HEK293 (cell line): ENCODE results near the gene TBCCD1.

Experiments
- GLIS1 ChIP-seq: fragments of 450-650 bp; formaldehyde crosslinking; IDR thresholded peaks from 2 replicates; pipeline ENCODE4 v1.5.1; 2016; ENCODE audit warnings: missing biosample characterization, missing genetic modification characterization
- HOXA7 ChIP-seq: sonication (generic); formaldehyde crosslinking; IDR thresholded peaks from 2 replicates; pipeline ENCODE4 v1.8.1; 2022; ENCODE audit warnings: missing genetic modification reagents, borderline replicate concordance
- YY1 ChIP-seq: fragments of 450-650 bp; formaldehyde crosslinking; IDR thresholded peaks from 2 replicates; pipeline ENCODE4 v1.5.1; 2018; ENCODE audit warnings: missing biosample characterization, missing genetic modification characterization
- ZNF146 ChIP-seq: fragments of 450-650 bp; formaldehyde crosslinking; IDR thresholded peaks from 2 replicates; pipeline ENCODE4 v1.5.1; 2016; ENCODE audit warnings: missing biosample characterization, missing genetic modification characterization
- ZNF311 ChIP-seq: fragments of 450-650 bp; formaldehyde crosslinking; IDR thresholded peaks from 2 replicates; pipeline ENCODE4 v1.5.1; 2017; ENCODE audit warnings: missing biosample characterization, missing genetic modification characterization, borderline replicate concordance
- ZNF518A ChIP-seq: fragments of 450-650 bp; formaldehyde crosslinking; conservative IDR thresholded peaks from 2 replicates; pipeline ENCODE4 v1.5.1; 2016; ENCODE audit warnings: low read depth, missing biosample characterization, missing genetic modification characterization
- ZNF530 ChIP-seq: fragments of 450-650 bp; formaldehyde crosslinking; IDR thresholded peaks from 2 replicates; pipeline ENCODE4 v1.5.1; 2016; ENCODE audit warnings: low read depth, missing biosample characterization, missing genetic modification characterization
- ZNF76 ChIP-seq: fragments of 450-650 bp; formaldehyde crosslinking; IDR thresholded peaks from 2 replicates; pipeline ENCODE4; 2016; ENCODE audit warnings: low read depth, missing biosample characterization, missing genetic modification characterization, borderline replicate concordance
- TF ChIP-seq, protein P1 (sequence below): fragments of 450-650 bp; formaldehyde crosslinking; IDR thresholded peaks from 2 replicates; pipeline ENCODE4 v1.5.1; 2016; ENCODE audit warnings: missing biosample characterization, missing genetic modification characterization
- TF ChIP-seq, protein P2 (sequence below): fragments of 450-650 bp; formaldehyde crosslinking; IDR thresholded peaks from 2 replicates; pipeline ENCODE4 v1.5.1; 2016; ENCODE audit warnings: missing biosample characterization, missing genetic modification characterization

GRCh38 chr3:186519021-186519658, 48.0 kb downstream of the TBCCD1 start:
- no peak for TF ChIP-seq ZNF518A (tag by site-specific recombination)
- no peak for TF ChIP-seq ZNF146 (tag by site-specific recombination)
- TF ChIP-seq ZNF76 (tag by site-specific recombination) = no peak
- no peak for TF ChIP-seq ZNF530 (tag by site-specific recombination)
- TF ChIP-seq HOXA7 = no peak
- TF ChIP-seq, protein P1, sequence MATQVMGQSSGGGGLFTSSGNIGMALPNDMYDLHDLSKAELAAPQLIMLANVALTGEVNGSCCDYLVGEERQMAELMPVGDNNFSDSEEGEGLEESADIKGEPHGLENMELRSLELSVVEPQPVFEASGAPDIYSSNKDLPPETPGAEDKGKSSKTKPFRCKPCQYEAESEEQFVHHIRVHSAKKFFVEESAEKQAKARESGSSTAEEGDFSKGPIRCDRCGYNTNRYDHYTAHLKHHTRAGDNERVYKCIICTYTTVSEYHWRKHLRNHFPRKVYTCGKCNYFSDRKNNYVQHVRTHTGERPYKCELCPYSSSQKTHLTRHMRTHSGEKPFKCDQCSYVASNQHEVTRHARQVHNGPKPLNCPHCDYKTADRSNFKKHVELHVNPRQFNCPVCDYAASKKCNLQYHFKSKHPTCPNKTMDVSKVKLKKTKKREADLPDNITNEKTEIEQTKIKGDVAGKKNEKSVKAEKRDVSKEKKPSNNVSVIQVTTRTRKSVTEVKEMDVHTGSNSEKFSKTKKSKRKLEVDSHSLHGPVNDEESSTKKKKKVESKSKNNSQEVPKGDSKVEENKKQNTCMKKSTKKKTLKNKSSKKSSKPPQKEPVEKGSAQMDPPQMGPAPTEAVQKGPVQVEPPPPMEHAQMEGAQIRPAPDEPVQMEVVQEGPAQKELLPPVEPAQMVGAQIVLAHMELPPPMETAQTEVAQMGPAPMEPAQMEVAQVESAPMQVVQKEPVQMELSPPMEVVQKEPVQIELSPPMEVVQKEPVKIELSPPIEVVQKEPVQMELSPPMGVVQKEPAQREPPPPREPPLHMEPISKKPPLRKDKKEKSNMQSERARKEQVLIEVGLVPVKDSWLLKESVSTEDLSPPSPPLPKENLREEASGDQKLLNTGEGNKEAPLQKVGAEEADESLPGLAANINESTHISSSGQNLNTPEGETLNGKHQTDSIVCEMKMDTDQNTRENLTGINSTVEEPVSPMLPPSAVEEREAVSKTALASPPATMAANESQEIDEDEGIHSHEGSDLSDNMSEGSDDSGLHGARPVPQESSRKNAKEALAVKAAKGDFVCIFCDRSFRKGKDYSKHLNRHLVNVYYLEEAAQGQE (tag by site-specific recombination) = no peak
- no peak for TF ChIP-seq GLIS1 (tag by site-specific recombination)
- TF ChIP-seq, protein P2, sequence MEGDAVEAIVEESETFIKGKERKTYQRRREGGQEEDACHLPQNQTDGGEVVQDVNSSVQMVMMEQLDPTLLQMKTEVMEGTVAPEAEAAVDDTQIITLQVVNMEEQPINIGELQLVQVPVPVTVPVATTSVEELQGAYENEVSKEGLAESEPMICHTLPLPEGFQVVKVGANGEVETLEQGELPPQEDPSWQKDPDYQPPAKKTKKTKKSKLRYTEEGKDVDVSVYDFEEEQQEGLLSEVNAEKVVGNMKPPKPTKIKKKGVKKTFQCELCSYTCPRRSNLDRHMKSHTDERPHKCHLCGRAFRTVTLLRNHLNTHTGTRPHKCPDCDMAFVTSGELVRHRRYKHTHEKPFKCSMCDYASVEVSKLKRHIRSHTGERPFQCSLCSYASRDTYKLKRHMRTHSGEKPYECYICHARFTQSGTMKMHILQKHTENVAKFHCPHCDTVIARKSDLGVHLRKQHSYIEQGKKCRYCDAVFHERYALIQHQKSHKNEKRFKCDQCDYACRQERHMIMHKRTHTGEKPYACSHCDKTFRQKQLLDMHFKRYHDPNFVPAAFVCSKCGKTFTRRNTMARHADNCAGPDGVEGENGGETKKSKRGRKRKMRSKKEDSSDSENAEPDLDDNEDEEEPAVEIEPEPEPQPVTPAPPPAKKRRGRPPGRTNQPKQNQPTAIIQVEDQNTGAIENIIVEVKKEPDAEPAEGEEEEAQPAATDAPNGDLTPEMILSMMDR (tag by site-specific recombination) = no peak
- TF ChIP-seq ZNF311 (tag by site-specific recombination) = no peak
- TF ChIP-seq YY1 = no peak
